ENCODE data around the gene GPR137B.

GPR137B gene

DNA sequence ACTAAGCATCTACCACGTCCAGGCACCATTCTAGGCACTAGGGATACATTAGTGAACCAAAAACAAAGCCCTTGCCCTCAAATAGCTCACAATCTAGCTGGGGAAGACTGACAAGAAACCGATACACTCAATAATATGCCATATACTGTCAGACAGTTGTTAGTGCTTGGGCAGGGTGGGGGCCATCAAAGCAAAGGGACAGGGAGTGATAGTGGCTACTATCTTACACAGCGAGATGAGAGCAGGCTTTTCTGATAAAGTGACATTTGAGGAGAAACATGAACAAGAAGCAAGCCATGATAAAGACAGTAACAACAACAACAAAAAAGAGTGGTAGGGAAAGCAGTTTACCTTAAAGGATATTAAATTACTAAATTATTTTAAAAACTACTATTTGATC lies 98.3 kb downstream of the GPR137B start:
- TF ChIP-seq, protein P1, sequence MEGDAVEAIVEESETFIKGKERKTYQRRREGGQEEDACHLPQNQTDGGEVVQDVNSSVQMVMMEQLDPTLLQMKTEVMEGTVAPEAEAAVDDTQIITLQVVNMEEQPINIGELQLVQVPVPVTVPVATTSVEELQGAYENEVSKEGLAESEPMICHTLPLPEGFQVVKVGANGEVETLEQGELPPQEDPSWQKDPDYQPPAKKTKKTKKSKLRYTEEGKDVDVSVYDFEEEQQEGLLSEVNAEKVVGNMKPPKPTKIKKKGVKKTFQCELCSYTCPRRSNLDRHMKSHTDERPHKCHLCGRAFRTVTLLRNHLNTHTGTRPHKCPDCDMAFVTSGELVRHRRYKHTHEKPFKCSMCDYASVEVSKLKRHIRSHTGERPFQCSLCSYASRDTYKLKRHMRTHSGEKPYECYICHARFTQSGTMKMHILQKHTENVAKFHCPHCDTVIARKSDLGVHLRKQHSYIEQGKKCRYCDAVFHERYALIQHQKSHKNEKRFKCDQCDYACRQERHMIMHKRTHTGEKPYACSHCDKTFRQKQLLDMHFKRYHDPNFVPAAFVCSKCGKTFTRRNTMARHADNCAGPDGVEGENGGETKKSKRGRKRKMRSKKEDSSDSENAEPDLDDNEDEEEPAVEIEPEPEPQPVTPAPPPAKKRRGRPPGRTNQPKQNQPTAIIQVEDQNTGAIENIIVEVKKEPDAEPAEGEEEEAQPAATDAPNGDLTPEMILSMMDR (conservative IDR thresholded peaks at IDR 0.05; ENCODE audit: low read length): no peak
- no peak for DNase-seq (ENCODE audit: low read depth)
- H3K4me3 ChIP-seq (ENCODE audit: low read length): no peak overlapping the region

DNA sequence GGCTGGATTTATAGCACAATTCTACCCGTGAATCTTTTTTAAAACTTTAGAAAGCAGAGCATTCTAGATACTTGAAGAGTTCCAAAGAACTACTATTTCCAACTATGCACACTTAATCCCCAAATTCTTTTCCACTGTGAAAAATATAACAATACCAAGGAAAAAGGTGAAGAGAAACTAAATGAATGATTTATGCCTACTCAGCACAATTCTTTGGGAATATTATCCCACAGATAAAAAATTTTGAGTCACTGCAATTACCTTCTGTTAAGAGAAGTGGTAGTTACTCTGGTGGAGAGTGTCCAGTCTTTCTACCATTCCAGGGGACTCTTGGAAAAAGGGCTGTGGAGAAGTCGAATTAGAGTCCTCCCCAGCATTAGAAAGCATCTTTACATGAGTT lies 100.2 kb downstream of the GPR137B start:
- H3K4me3 ChIP-seq (ENCODE audit: low read length): no peak overlapping the region
- TF ChIP-seq, protein P1 (conservative IDR thresholded peaks at IDR 0.05; ENCODE audit: low read length): no peak
- DNase-seq (ENCODE audit: low read depth): no peak

DNA sequence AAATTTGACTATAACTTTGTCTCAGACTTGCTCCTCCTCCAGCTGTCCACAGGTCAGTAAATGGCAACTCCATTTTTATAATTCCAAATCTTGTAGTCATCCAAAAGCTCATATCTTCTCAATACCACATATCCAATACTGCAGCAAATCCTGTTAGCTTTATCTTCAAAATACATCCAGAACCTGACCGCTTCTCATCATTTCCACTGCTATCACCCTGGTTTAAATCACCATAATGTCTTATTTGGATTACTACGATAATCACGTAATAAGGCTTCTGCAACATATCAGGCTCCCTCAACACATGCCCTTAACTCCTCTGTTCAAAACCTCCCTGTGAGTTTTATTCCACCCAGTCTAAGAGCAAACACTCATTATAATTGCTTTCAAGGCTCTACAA lies 104.9 kb downstream of the GPR137B start:
- no peak overlapping the region for H3K4me3 ChIP-seq (ENCODE audit: low read length)
- no peak for DNase-seq (ENCODE audit: low read depth)
- TF ChIP-seq, protein P1 (conservative IDR thresholded peaks at IDR 0.05; ENCODE audit: low read length): no peak

DNA sequence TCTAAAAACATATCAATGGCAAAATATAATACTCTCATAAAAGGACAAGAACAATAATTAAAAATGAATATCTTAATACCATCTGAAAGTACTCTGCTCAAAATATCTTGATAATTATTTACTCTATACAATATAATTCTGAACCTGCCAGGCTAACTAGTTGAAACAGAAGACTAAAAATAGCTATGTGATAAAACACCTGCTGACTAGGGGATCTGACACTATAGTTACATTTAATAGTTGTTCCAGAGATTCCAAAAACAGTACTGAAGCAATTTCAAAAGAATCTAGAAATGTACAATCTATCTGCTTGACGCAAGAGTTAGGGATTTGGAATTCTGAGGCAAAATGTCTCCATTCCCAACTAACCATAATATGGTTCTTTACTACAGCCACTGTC lies 109.2 kb downstream of the GPR137B start:
- H3K4me3 ChIP-seq (ENCODE audit: low read length): no peak overlapping the region
- TF ChIP-seq, protein P1 (conservative IDR thresholded peaks at IDR 0.05; ENCODE audit: low read length): no peak
- no peak for DNase-seq (ENCODE audit: low read depth)

DNA sequence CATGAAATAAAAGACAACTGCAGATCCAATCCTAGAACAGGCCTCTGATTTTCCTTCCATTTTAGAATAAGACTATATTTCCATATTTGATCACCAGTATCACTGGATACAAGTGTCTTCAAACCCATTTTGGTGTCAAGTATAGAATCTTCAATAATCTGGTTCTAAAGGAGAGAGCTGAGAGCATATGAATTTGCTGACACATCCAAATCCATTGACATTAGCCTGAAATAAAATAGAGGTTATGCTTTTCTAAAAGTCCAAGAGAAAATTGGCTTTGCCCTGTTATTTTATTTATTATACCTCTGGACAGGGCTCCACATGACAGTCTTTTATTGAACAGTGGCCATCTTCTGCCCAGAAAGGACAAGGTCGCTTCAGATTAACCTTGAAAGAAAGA lies 110.8 kb downstream of the GPR137B start:
- TF ChIP-seq, protein P1 (conservative IDR thresholded peaks at IDR 0.05; ENCODE audit: low read length): no peak
- DNase-seq (ENCODE audit: low read depth): no peak
- no peak overlapping the region for H3K4me3 ChIP-seq (ENCODE audit: low read length)

DNA sequence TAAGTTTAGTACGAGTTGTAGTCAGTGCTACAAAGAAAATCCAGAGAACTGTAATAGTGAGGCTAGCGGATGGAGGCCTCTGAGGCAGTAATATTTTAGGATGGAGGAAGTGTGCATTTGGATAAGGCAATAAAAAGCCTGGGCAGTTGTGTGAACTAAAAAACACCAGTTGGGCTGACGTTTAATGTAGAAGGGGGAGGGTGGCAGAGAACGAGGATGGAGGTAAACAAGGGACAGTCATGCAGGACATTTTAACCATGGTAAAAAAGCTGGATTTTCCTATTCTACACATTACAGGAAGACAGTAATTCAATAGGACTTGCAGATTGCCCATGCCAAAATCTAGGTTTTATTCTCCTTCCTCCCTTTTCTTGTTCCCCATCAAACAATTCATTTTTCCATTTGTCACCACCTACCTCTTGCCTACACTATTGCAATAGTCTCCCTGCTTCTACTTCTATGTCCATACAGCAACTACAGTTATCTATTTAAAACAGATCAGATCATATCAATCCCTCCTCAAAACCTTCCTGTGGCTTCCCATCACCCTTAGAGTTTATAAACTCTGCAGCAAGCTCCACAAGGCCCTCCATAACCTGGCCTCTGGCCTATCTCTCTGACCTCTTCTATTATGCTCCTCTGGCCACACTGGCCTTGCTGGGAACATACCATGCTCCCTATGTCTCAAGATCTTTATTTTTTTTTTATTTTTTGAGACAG lies 111.7 kb downstream of the GPR137B start:
- no peak for DNase-seq (ENCODE audit: low read depth)
- H3K4me3 ChIP-seq (ENCODE audit: low read length): no peak overlapping the region
- TF ChIP-seq, protein P1 (conservative IDR thresholded peaks at IDR 0.05; ENCODE audit: low read length): no peak

DNA sequence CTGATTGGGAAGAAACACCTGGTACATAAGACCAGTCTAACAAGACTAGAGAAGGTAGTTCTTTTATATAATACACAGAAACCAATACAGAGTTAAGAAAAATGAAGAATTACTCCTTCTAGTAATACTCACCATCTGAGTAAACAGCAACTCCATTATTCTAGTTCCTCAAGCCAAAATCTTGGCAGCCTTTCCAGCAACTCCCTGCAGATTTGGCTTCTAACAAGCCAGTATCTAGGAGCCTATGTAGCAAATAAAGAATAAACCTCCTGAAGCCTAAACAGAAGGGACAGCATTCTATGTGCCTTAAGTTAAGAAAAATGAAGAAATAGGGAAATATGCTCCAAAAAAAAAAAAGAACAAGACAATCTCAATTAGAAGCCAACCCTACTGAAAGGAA lies 114.9 kb downstream of the GPR137B start:
- TF ChIP-seq, protein P1 (conservative IDR thresholded peaks at IDR 0.05; ENCODE audit: low read length): no peak
- no peak overlapping the region for H3K4me3 ChIP-seq (ENCODE audit: low read length)
- no peak for DNase-seq (ENCODE audit: low read depth)

Data from AG10803 (cell line).